Left lung (tissue), 10 donors: ENCODE data around the gene GHITM. TPM values are rescaled to one million over a fixed set of nuclear protein-coding genes. Genes with fewer than 3 reads are reported as not detected.

Experiments used
- ATAC-seq: fragments of 200-7000 bp; cut with Tn5 transposase; one replicate; pipeline ENCODE4 v1.9.1; 2020; ENCODE audit warnings: moderate library complexity
- DNase-seq, 4 donors: peaks; one replicate each; pipeline ENCODE4 v3.0.0-alpha.2; 2013 to 2020
- H3K27ac ChIP-seq, 2 donors: fragments of 200-600 bp; sonication (generic) in 1 of 2; one replicate each; pipeline versions ENCODE4 v1.5.0 to v1.8.0; 2020 to 2021
- H3K27me3 ChIP-seq, 2 donors: fragments of 200-600 bp; sonication (generic) in 1 of 2; one replicate each; pipeline versions ENCODE4 v1.5.0 to v1.8.0; 2020 to 2021
- H3K36me3 ChIP-seq, 2 donors: fragments of 200-600 bp; sonication (generic) in 1 of 2; one replicate each; pipeline versions ENCODE4 v1.5.0 to v1.8.0; 2020 to 2021
- H3K4me1 ChIP-seq, 2 donors: fragments of 200-600 bp; one replicate each; pipeline ENCODE4 v1.8.0; 2021
- H3K4me3 ChIP-seq, 2 donors: fragments of 200-600 bp; sonication (generic) in 1 of 2; one replicate each; pipeline versions ENCODE4 v1.5.0 to v1.8.0; 2020 to 2021; ENCODE audit warnings: mild to moderate bottlenecking in 1 of 2
- H3K9me3 ChIP-seq, 2 donors: fragments of 200-600 bp; sonication (generic) in 1 of 2; one replicate each; pipeline versions ENCODE4 v1.5.0 to v1.8.0; 2020 to 2021
- intact Hi-C, 2 donors: fragments of 100-400 bp; cut with DNase I; formaldehyde crosslinking; loops; one replicate each; pipeline versions ENCODE4 v1.11.2 to v1.14.2; 2022
- polyA plus RNA-seq, 6 donors: library from polyadenylated mRNA; unstranded; fragments of 120-200 nt; gene quantifications; one replicate each; pipeline ENCODE4 v1.2.1, GENCODE V29; 2013; ENCODE audit not compliant: insufficient read length in 6 of 6
- total RNA-seq, 2 donors: library from RNA; stranded (reverse); fragmentation: NEBNext Ultra II Directional; extraction: Animal tissue kit (Norgen Biotek cat#: 25700); gene quantifications; one replicate each; pipeline ENCODE4 v1.2.1, GENCODE V29; 2021
- TF ChIP-seq, protein P1 (sequence below), 2 donors: fragments of 200-600 bp; sonication (generic) in 1 of 2; IDR thresholded peaks; one replicate each; pipeline versions ENCODE4 v1.5.0 to v1.8.0; 2021; ENCODE audit warnings: antibody characterized with exemption in 2 of 2
- donor health status: DM: no; HTN: yes; CAD: no.
- donor health status: DM: no; HTN: no; CAD: no.

GHITM gene
- total and polyA plus RNA-seq, 8 donors = 104 to 151 (median 120) TPM

DNA sequence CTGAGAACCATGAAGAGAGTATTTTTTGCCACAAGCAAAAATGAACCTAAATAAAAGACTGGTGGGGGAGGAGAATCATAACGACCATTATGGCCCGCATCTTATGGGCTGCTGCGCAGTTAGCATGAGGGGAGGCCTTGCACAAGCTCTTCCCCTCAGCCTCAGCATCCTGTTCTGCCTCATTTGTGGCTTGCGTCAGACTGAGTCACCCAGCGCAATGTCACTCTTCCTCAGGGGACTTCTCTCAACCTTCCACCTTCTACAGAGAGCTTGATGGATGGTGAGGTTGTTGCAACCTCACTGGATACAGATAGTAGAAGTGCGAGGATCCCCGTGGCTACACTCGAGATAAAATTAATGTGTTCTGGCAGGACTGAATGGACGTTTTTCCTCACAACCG is 17.5 kb downstream of the GHITM start:
- Histone ChIP-seq H3K4me3 (no peak overlapping the region), H3K27ac (peak overlapping the region in 1 of 2 donors; percentile 50), H3K36me3 (peaks cover 0 to 39% of the 10 kb centered on the region in 2 donors), H3K27me3 (peaks cover 0 to 10% of the 10 kb centered on the region in 2 donors), H3K4me1 (peaks cover 0 to 21% of the 10 kb centered on the region in 2 donors), H3K9me3 (no peaks in the 10 kb centered on the region)
- peak in 1 of 4 donors; percentile 39 for DNase-seq
- TF ChIP-seq, protein P1, sequence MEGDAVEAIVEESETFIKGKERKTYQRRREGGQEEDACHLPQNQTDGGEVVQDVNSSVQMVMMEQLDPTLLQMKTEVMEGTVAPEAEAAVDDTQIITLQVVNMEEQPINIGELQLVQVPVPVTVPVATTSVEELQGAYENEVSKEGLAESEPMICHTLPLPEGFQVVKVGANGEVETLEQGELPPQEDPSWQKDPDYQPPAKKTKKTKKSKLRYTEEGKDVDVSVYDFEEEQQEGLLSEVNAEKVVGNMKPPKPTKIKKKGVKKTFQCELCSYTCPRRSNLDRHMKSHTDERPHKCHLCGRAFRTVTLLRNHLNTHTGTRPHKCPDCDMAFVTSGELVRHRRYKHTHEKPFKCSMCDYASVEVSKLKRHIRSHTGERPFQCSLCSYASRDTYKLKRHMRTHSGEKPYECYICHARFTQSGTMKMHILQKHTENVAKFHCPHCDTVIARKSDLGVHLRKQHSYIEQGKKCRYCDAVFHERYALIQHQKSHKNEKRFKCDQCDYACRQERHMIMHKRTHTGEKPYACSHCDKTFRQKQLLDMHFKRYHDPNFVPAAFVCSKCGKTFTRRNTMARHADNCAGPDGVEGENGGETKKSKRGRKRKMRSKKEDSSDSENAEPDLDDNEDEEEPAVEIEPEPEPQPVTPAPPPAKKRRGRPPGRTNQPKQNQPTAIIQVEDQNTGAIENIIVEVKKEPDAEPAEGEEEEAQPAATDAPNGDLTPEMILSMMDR (IDR thresholded peaks at IDR 0.05) = no peak
- intact Hi-C loops = no loop called here
- peak; percentile 40 for ATAC-seq

DNA sequence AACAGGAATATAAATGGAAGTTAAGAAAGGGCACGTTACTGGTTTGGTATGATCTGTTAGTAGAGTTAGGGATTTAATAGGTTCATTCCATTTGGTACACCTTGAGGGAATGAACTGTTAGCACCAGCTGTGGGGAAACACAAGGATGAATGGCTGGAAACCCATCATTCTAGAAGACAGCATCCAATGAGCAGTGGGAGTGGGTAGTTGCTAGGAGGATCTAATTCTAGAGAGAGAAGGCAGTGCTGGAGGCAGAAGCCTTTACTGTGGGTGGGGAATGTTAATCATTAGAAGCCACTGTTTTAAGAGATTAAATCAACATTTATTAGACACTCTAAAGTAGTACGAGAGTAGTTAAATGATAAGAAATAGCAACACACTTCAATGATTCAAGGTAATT is 18.8 kb downstream of the GHITM start:
- H3K9me3 ChIP-seq = no peaks in the 10 kb centered on the region
- H3K4me3 ChIP-seq = no peak overlapping the region
- ATAC-seq (no peak), DNase-seq (no peak)
- peaks cover 0 to 26% of the 10 kb centered on the region in 2 donors for H3K36me3 ChIP-seq
- no peak overlapping the region for H3K27ac ChIP-seq
- TF ChIP-seq, protein P1 (IDR thresholded peaks at IDR 0.05) = no peak
- intact Hi-C loops = no loop called here
- peaks cover 0 to 21% of the 10 kb centered on the region in 2 donors for H3K4me1 ChIP-seq
- peaks cover 0 to 23% of the 10 kb centered on the region in 2 donors for H3K27me3 ChIP-seq

DNA sequence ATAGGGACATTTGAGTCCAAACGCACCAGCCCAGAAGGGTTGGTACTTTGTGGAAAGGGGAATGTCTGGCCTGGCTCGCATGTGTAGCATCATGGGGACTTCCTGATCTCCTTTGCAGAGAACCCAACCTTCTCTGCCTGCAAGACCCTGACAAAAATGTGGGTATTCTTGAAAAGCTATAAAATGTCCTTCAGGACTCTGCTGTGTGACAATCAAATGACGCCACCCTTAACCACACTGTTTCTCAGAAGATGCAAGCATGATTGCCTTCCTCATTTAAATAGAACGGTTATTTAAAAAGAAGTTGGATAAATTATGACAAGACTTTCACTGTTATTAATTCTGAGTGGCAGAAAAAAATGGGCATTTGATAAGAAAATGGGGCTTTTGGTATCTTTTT is 19.2 kb downstream of the GHITM start:
- no peak for DNase-seq
- Histone ChIP-seq H3K9me3 (no peaks in the 10 kb centered on the region), H3K4me3 (no peak overlapping the region), H3K4me1 (peaks cover 0 to 21% of the 10 kb centered on the region in 2 donors), H3K27ac (no peak overlapping the region), H3K27me3 (peaks cover 0 to 27% of the 10 kb centered on the region in 2 donors), H3K36me3 (peaks cover 0 to 21% of the 10 kb centered on the region in 2 donors)
- ATAC-seq = no peak
- intact Hi-C loops = no loop called here
- TF ChIP-seq, protein P1 (IDR thresholded peaks at IDR 0.05) = no peak

DNA sequence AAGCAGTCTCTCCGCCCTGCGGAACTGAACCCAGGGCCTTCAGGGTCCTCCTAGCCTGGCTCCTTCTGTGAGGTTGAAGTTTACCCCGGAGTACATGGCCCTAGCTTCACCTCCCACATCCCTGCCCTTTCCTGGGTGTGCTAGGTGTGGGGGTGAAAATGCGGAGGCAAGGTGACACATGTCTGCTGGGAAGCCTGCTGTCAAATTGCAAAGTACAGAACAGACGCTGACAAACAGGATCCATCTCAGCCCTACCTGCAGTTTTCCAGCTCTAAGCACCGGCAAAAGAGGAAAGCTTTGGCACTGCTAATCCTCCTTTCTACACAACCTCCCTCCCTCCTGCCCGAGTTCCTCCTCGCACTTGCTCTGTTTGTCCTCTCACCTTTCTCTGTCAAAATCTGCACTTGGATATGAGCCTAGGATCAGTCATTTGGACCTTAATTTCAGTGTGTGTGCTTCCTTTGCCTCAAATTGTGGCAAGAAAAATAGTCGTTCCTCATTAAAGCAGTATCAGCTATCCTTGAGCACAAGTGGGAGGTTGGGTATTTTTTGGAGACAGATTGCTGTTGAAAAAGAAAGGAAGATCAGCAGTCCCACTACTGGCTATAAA is 19.9 kb downstream of the GHITM start:
- Histone ChIP-seq H3K36me3 (peaks cover 0 to 15% of the 10 kb centered on the region in 2 donors), H3K27ac (no peak overlapping the region), H3K27me3 (peaks cover 0 to 33% of the 10 kb centered on the region in 2 donors), H3K4me3 (no peak overlapping the region), H3K9me3 (no peaks in the 10 kb centered on the region), H3K4me1 (peaks cover 0 to 21% of the 10 kb centered on the region in 2 donors)
- ATAC-seq = no peak
- TF ChIP-seq, protein P1 (IDR thresholded peaks at IDR 0.05) = no peak
- DNase-seq = no peak
- intact Hi-C loops = no loop called here

DNA sequence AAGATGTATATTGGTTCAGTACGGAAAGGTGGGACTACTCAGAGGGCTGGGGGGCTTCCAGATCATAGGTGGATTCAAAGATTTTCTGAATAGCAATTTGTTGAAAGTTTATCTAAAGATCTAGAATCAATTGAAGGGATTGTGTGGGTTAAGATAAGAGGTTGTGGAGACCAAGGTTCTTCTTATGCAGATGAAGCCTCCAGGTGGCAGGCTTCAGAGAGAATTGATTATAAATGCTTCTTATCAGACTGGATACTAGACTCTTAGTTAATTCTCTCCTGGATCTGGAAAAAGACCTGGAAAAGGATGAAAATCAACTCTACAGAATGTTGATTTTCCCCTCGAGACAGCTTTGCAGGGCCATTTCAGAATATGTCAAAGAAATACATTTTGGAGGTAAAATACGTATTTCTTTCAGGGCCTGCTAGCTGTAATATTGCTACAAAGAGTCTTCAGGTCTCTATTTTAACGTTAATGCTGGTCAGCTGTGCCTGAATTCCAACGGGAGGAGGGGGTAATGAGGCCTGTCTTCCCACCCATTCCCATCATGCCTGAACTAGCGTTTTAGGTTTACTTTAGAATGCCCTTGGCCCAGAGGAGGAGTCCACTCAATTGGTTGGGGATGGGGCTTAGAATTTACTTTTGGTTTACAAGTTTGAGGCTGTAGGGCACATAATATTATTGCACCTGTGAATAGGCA is 21.5 kb downstream of the GHITM start:
- Histone ChIP-seq H3K4me3 (no peak overlapping the region), H3K36me3 (no peaks in the 10 kb centered on the region), H3K27ac (no peak overlapping the region), H3K4me1 (peaks cover 0 to 21% of the 10 kb centered on the region in 2 donors), H3K27me3 (peaks cover 0 to 44% of the 10 kb centered on the region in 2 donors), H3K9me3 (no peaks in the 10 kb centered on the region)
- DNase-seq (no peak), ATAC-seq (no peak)
- TF ChIP-seq, protein P1 (IDR thresholded peaks at IDR 0.05) = no peak
- intact Hi-C loops = no loop called here
